ENCODE results near the gene SPC24. TPM values are rescaled to one million over a fixed set of nuclear protein-coding genes. Genes with fewer than 3 reads are reported as not detected.
A peak's percentile ranks its signal among the peaks of the same experiment; 100 is the strongest.
"Not testable (repeated sequence)": the region's sequence is repeated elsewhere in the genome, so short reads cannot be mapped to it uniquely, and the experiment has no call there.

SPC24 gene
- total RNA-seq, 1 experiment from 2014 or later = 36.4 TPM

- no peak for DNase-seq
- Mint-ChIP-seq H3K36me3 (ENCODE audit: insufficient read depth, unreplicated experiment) (peaks cover 91% of the 10 kb centered on the region), H3K9me3 (ENCODE audit: low read depth, unreplicated experiment) (no peaks in the 10 kb centered on the region), H3K4me1 (ENCODE audit: low read depth, unreplicated experiment) (peaks cover 15% of the 10 kb centered on the region), H3K27ac (ENCODE audit: unreplicated experiment) (peak overlapping the region; percentile 96), H3K27me3 (ENCODE audit: unreplicated experiment) (no peaks in the 10 kb centered on the region), H3K4me3 (ENCODE audit: low read depth, unreplicated experiment) (no peak overlapping the region)
- CTCF ChIA-PET = no interaction called here
- TF ChIP-seq CTCF (IDR thresholded peaks at IDR 0.05; ENCODE audit: unreplicated experiment) = no peak
- intact Hi-C loops (cut with micrococcal nuclease; ENCODE audit: unreplicated experiment) = no loop called here
- no TSS peak for BruUV-seq (replicated peaks)
Measured at GRCh38 chr19:11098861-11099260, 56.7 kb downstream of the SPC24 start.

GRCh38 chr19:11098327-11098726 lies 57.3 kb downstream of the SPC24 start:
- Mint-ChIP-seq H3K36me3 (ENCODE audit: insufficient read depth, unreplicated experiment) (peaks cover 91% of the 10 kb centered on the region), H3K9me3 (ENCODE audit: low read depth, unreplicated experiment) (no peaks in the 10 kb centered on the region), H3K4me3 (ENCODE audit: low read depth, unreplicated experiment) (no peak overlapping the region), H3K27me3 (ENCODE audit: unreplicated experiment) (no peaks in the 10 kb centered on the region), H3K27ac (ENCODE audit: unreplicated experiment) (no peak overlapping the region), H3K4me1 (ENCODE audit: low read depth, unreplicated experiment) (peaks cover 15% of the 10 kb centered on the region)
- CTCF ChIA-PET = no interaction called here
- intact Hi-C loops (cut with micrococcal nuclease; ENCODE audit: unreplicated experiment) = no loop called here
- no TSS peak for BruUV-seq (replicated peaks)
- no peak for DNase-seq
- no peak for TF ChIP-seq CTCF (IDR thresholded peaks at IDR 0.05; ENCODE audit: unreplicated experiment)

- CTCF ChIA-PET = interaction anchor here (0.6 kb wide), 1 partner anchor 222 kb away, joined by 3 read pairs; no protein-coding TSS in a partner anchor
- intact Hi-C loops (cut with micrococcal nuclease; ENCODE audit: unreplicated experiment); BruUV-seq (replicated peaks); H3K9me3 Mint-ChIP-seq (ENCODE audit: low read depth, unreplicated experiment); H3K27ac Mint-ChIP-seq (ENCODE audit: unreplicated experiment); H3K27me3 Mint-ChIP-seq (ENCODE audit: unreplicated experiment); DNase-seq; H3K4me3 Mint-ChIP-seq (ENCODE audit: low read depth, unreplicated experiment): not testable (repeated sequence)
- Mint-ChIP-seq H3K4me1 (ENCODE audit: low read depth, unreplicated experiment) (peaks cover 15% of the 10 kb centered on the region), H3K36me3 (ENCODE audit: insufficient read depth, unreplicated experiment) (peaks cover 91% of the 10 kb centered on the region)
Measured at GRCh38 chr19:11097367-11097766, 58.2 kb downstream of the SPC24 start.

- H3K4me3 Mint-ChIP-seq (ENCODE audit: low read depth, unreplicated experiment) = peak overlapping the region; percentile 84
- H3K36me3 Mint-ChIP-seq (ENCODE audit: insufficient read depth, unreplicated experiment) = peaks cover 95% of the 10 kb centered on the region
- DNase-seq = no peak
- no peaks in the 10 kb centered on the region for H3K9me3 Mint-ChIP-seq (ENCODE audit: low read depth, unreplicated experiment)
- intact Hi-C loops (cut with micrococcal nuclease; ENCODE audit: unreplicated experiment) = no loop called here
- CTCF ChIA-PET = no interaction called here
- H3K4me1 Mint-ChIP-seq (ENCODE audit: low read depth, unreplicated experiment) = peaks cover 15% of the 10 kb centered on the region
- BruUV-seq (replicated peaks) = no TSS peak
- H3K27me3 Mint-ChIP-seq (ENCODE audit: unreplicated experiment) = no peaks in the 10 kb centered on the region
- TF ChIP-seq CTCF (IDR thresholded peaks at IDR 0.05; ENCODE audit: unreplicated experiment) = no peak
- H3K27ac Mint-ChIP-seq (ENCODE audit: unreplicated experiment) = peak overlapping the region; percentile 99
Measured at GRCh38 chr19:11096210-11096841, 59.3 kb downstream of the SPC24 start.

Small RNAs within 50 kb of the gene (microRNA-seq; reads per million reads assigned to microRNA genes)
- 14.4 reads per million, percentile 39 among the genes with 10 or more reads in this experiment for gene MIR6886

Other genes with a start within 250 kb of the SPC24 start
- gene YIPF2, start 227.1 kb downstream of the SPC24 start, total RNA-seq (2022) = 37.8 and 46.0 TPM in 2 replicates
- gene TIMM29, start 227.0 kb downstream of the SPC24 start, total RNA-seq (2022) = 15.3 and 17.8 TPM in 2 replicates
- gene SMARCA4, start 194.8 kb downstream of the SPC24 start, total RNA-seq (2022) = 104 and 116 TPM in 2 replicates
- 289 and 294 TPM in 2 replicates for gene LDLR, start 66.3 kb downstream of the SPC24 start, total RNA-seq (2022)
- 27.8 and 31.2 TPM in 2 replicates for gene KANK2, start 41.8 kb upstream of the SPC24 start, total RNA-seq (2022)
- gene ANGPTL8, start 83.8 kb upstream of the SPC24 start, total RNA-seq (2022) = not detected in 2 replicates
- 54.8 and 63.6 TPM in 2 replicates for gene DOCK6, start 106.7 kb upstream of the SPC24 start, total RNA-seq (2022)
- gene TSPAN16, start 140.4 kb upstream of the SPC24 start, total RNA-seq (2022) = not detected in 2 replicates
- 7.1 and 10.0 TPM in 2 replicates for gene RAB3D, start 183.9 kb upstream of the SPC24 start, total RNA-seq (2022)
- gene TMEM205, start 190.5 kb upstream of the SPC24 start, total RNA-seq (2022) = 82.0 and 94.4 TPM in 2 replicates
- 11.8 and 13.2 TPM in 2 replicates for gene CCDC159, start 190.7 kb upstream of the SPC24 start, total RNA-seq (2022)
- gene PLPPR2, start 199.7 kb upstream of the SPC24 start, total RNA-seq (2022) = 7.8 and 8.2 TPM in 2 replicates
- gene SWSAP1, start 218.9 kb upstream of the SPC24 start, total RNA-seq (2022) = 1.7 and 2.0 TPM in 2 replicates
- 5.9 and 6.1 TPM in 2 replicates for gene EPOR, start 228.5 kb upstream of the SPC24 start, total RNA-seq (2022)

All from Calu3 (cell line).